ENCODE measurements around the gene PHC2.

DNA sequence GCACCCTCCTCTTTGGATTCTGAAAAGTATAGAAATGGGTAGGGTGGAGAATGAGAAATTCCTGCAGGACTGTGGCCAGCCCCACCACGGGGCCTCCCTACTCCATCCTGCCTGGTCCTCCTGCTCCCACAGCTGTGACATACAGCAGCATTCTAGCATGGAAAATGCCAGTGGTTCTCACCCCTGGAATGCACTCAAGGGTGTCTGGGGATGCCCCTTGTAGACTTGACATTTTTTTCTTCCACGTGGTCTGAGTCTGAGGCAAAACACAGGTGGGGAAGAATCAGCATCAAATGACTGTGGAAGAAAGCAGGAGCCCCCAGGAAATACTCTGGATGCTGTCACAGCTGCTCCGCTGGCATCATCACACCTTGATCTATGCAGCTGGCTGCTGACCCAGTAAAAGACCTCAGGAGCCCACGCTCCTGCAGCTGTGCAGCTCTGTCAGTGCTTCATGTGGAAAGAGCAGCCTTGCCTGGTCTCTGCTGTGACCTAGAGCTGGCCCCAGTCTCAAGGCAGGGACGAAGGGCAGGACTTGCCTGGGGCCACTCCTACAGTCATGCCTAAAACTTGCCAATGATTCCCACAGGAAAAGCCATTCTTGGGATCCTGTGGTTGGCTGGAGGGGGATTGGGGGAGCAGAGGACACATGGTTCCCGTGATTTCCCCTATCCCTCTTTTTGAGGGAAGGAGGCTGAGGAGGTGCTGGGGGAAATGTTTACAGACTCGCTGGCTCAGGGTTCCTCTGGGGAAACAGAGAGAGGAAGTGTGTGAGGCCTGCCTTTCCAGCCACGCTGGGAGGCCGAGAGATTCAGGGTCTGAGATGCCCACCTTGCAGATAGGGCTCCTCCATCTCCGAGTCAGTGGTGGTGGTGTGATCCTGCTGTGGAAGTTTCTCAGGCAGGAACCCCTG lies 99.2 kb downstream of the PHC2 start:
- TF ChIP-seq POLR2A (IDR thresholded peaks at IDR 0.05) (no peak), POLR2AphosphoS5 (IDR thresholded peaks at IDR 0.05) (no peak)
